Measurements from ENCODE around the gene CCNL2.
A peak's percentile ranks its signal among the peaks of the same experiment; 100 is the strongest.
"Not testable (repeated sequence)": the region's sequence is repeated elsewhere in the genome, so short reads cannot be mapped to it uniquely, and the experiment has no call there.

The CCNL2 gene

DNA sequence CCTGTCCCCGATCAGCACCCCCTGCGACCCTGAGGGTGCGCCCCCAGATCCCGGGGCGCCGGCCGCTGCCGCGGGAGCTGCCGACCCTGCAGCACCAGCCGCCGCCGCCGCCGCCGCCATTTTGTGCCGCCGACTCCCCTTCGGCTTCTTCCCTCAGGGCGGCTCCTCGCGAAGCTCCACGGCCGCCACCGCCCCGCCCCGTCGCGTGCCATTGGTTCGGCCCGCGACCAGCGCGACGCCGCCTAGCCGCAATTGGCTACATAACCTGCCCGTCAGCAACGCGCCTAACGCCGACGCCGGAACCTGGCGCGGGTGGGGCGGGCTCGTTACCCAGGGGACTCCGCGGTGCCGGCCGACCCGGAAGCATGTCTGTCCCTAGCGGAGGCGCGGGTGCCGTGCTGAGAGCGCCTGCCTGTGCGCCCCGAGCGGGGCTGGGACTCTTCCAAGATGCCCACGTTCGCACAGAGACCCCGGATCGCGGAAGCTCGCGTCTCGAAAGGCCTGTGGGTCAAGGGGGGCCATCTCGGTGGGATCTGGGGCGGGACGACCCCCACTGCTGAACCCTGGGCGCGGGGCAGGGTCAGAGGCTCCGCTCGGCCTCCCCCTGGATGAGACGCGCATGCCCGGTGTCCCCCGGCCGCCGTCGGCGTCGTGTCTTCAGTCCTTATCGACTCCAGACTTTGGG, at the start of gene CCNL2:
TSS of gene CCNL2 (minus strand) at position 149 of the 685 bp plus-strand sequence. CDS start at position 120, 29 bp downstream.
- peak within 1 kb of the TSS; percentile 95 for H3K27ac ChIP-seq
- TF ChIP-seq, protein P1, sequence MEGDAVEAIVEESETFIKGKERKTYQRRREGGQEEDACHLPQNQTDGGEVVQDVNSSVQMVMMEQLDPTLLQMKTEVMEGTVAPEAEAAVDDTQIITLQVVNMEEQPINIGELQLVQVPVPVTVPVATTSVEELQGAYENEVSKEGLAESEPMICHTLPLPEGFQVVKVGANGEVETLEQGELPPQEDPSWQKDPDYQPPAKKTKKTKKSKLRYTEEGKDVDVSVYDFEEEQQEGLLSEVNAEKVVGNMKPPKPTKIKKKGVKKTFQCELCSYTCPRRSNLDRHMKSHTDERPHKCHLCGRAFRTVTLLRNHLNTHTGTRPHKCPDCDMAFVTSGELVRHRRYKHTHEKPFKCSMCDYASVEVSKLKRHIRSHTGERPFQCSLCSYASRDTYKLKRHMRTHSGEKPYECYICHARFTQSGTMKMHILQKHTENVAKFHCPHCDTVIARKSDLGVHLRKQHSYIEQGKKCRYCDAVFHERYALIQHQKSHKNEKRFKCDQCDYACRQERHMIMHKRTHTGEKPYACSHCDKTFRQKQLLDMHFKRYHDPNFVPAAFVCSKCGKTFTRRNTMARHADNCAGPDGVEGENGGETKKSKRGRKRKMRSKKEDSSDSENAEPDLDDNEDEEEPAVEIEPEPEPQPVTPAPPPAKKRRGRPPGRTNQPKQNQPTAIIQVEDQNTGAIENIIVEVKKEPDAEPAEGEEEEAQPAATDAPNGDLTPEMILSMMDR (conservative IDR thresholded peaks at IDR 0.05) = peak; percentile 75

DNA sequence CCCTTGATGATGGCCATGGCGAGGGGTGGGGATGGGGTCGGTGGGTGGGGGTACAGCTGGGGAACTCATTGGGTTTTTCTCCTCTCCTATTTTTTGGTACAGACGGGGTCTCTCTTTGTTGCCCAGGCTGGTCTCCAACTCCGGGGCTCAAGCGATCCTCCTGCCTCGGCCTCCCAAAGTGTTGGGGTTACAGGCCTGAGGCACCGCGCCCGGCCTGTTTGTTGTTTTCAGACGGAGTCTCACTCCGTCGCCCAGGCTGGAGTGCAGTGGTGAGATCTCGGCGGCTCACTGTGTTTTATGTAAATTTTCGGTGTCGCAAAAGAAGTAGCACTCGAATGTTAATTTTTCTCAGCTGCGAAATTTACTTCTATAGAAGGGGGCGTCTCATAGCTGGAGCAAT, 47.5 kb upstream of the CCNL2 start:
- H3K27ac ChIP-seq = not testable (repeated sequence)

DNA sequence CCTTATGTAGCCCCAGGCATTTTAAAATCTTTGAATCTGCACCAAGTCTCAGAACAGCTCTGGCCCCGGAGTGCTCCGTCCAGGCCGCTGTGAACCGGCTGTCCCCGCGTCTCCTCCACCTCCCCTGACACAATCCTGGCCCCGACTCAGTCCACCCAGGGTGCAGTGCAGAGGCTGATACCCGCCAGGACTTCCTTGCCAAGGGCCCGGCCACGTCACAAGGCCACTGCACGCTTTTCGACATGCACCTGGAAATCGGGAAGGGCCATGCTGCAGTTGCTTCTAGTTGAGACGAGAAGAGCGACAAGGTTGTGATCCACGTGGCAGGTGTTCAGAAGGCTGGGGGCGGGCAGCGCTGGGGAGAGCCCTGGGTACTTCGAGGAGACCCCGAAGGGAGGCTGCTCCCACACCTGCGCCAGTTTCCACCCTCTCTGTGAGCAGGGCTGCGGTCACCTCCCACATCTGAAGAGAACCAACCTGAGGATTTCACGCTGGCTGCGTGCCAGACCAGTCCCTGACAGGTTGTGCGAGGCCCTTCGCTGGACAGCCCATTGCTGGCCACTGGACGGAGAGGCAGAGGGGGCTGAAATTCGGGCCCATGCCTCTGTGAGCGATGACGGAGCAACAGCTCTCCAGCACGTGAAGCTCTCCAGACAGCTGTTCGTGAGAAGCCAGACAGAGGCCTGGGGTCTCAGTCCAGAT, 43.1 kb upstream of the CCNL2 start:
- no peak overlapping the region; the same call in 1 of the 2 replicates for H3K27ac ChIP-seq
- TF ChIP-seq, protein P1 (conservative IDR thresholded peaks at IDR 0.05) = no peak

DNA sequence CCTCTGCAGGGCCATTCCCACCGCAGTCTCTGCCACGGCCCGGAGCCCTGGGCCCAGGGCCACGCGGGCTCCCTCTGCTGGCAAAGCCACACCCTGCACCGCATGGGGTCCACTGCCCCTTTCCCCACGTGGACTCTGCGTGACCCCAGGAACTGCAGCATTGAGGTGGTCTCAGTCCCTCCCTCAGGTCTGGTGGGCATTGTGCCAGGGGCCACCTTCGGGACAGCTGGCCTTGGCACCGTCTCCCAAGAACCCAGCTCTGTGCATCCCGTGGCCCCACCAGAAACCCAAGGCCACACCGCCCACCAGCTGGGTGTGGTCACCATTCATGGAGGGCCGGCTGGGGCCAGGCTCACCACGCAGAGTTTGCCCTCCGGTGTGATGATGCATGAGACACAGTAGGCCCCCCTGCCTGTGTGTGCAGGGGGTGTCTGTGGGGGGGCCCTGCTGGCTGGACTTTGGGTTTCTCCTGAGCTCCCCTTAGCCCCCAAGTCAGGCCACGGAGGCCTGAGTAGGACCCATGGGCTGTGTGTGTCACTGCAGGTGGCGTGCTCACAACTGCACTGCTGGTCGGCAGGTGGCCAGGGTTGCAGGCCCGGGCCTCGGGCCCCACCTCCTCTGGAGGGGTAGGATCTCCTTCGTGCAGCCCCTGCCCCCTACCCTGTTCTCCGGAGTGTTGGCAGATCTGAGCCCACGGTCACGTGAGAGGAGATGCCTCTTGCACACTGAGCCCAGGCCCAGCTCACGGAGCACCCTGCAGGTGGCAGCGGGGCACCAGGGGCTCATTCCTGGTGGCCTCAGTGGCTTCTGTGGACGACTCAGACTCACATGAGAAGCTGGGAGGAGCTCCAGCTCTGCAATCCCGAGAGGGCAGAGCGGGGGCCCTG, 42.1 kb upstream of the CCNL2 start:
- TF ChIP-seq, protein P1 (conservative IDR thresholded peaks at IDR 0.05) = peak; percentile 96
- peak overlapping the region; percentile 99 for H3K27ac ChIP-seq

DNA sequence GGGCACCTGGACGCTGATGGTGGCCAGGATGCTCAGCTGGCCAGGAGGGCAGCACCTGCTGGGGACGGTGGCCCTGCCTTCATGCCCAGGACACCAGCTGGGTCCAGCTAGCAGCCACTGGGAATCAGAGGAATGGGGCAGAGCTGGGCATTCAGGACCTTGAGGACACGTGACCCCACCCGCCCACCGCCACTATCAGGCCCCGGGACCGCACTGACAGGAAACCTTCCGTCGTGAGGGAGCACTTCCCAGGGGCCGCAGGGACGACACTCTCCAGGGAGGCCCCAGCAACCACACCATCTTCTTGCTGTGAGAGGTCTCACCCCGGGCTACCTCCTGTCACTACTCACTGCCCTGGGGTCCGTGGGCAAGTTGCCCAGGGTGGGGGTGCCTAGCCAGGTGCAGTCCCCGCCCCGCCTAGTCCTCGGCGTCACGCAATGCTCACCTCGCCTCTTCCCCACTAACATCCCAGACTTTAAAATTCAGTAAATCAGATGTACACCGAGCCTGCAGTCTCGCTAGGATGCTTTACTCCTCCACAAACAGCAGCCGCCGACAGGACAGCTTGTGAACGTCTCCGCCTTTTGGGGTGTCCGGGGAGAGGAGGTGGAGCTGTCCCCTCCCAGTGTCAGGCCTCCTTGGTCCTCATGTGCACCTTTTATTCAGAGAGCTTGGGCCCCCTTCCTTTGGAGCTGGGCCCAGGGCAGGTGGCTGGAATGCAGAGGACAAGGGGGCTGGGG, 41.3 kb upstream of the CCNL2 start:
- H3K27ac ChIP-seq = peak overlapping the region; percentile 99
- TF ChIP-seq, protein P1 (conservative IDR thresholded peaks at IDR 0.05) = 0 out of 2 replicates have a peak, but pooled peaks have one; percentile 37

DNA sequence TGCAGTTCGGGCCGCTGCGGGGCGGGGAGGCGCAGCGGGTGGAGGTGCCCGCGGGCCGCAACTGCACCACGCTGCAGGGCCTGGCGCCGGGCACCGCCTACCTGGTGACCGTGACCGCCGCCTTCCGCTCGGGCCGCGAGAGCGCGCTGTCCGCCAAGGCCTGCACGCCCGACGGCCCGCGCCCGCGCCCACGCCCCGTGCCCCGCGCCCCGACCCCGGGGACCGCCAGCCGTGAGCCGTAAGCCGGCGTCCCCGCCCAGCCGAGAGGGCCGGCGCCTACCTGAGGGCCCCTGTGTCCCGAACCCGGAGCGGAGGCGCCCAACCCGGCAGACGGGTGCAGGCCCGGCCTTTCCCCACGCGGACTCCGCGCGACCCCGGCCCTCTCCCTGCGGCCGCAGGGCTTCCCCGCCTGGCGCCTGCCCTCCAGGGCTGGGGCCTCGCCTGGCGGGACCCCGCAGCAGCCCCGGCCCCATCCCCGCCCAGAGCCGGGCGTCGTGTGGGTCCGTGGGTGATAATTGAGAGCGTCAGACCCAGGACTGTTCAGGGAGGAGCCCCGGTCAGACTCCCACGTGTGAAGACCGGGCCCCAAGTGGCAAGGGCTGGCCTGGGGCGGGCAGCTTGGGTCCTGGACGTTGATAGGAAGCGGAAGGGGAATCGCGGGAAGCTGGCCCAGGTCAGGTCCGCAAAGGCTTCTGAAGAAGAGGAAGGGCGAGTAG, 40.6 kb upstream of the CCNL2 start:
- H3K27ac ChIP-seq = peak overlapping the region; percentile 99
- TF ChIP-seq, protein P1 (conservative IDR thresholded peaks at IDR 0.05) = no peak
